ENCODE measurements around the gene PPFIA3.
"Not testable (repeated sequence)": the region's sequence is repeated elsewhere in the genome, so short reads cannot be mapped to it uniquely, and the experiment has no call there.

PPFIA3 gene

DNA sequence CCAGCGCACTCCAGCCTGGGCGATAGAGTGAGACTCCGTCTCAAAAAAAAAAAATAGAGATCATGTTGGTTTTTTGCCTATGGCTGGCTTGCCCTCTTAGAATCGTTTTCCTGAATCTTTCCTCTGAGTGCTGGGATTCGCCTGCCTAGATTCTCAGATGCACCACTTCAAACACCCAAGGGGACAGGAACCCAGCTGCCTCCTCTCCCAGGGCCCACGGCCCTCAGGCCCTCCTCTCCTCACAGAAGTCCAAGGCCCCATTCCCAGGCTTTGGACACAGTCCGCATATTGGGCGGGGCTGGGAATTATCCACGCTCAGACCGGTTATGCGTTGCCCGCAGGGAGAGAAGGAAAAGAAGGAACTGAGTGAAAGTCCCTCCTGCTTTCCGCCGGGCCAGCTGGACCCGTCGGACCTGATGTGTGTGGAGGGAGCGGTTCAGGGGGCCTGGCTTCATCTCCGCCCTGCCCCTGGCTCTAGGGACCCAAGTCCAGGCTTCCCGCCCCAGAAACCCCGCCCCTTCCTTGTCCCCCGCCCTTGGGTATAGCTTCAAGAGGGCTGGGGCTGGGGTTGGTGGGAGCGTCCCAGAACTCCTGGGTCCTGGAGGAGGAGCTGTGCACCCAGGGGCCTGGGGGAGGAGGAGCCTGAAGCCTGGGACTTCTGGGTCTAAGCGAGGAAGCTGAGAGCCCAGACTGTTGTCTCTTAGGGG, 5.8 kb downstream of the PPFIA3 start:
- peak; percentile 57 for DNase-seq (ENCODE audit: low spot score)

DNA sequence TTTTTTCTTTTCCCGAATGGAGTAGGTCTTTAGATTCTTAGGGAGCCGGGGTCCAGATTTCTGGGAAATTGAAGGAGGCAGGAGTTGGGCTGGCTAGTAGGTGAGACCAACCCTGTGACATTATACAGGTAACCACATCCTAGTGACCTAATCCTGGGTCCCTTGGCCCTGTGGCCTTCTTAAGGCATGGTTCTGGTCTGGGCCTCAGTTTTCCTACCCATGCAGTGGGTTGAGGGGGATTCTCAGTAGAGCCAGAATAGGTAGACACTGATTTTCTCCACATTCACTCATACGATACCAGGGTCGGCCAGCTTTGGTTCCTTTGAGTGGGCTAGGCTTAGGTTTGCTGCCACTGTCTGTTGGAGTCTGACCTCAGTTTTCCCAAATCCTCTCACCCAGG, 7.2 kb downstream of the PPFIA3 start:
- DNase-seq (ENCODE audit: low spot score), result no peak

DNA sequence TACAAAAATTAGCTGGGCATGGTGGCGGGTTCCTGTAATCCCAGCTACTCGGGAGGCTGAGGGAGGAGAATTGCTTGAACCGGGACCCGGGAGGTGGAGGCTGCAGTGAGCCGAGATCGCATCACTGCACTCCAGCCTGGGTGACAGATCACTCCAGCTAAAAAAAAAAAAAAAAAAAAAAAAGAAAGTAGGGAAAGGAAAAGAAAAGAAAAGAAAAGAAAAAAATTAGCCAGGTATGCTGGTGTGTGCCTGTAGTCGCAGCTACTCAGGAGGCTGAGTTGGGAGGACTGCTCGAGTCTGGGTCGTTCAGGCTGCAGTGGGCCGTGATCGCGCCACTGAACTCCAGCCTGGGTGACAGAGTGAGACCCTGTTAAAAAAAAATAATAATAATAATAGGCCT, 7.9 kb downstream of the PPFIA3 start:
- DNase-seq (ENCODE audit: low spot score), result not testable (repeated sequence)

DNA sequence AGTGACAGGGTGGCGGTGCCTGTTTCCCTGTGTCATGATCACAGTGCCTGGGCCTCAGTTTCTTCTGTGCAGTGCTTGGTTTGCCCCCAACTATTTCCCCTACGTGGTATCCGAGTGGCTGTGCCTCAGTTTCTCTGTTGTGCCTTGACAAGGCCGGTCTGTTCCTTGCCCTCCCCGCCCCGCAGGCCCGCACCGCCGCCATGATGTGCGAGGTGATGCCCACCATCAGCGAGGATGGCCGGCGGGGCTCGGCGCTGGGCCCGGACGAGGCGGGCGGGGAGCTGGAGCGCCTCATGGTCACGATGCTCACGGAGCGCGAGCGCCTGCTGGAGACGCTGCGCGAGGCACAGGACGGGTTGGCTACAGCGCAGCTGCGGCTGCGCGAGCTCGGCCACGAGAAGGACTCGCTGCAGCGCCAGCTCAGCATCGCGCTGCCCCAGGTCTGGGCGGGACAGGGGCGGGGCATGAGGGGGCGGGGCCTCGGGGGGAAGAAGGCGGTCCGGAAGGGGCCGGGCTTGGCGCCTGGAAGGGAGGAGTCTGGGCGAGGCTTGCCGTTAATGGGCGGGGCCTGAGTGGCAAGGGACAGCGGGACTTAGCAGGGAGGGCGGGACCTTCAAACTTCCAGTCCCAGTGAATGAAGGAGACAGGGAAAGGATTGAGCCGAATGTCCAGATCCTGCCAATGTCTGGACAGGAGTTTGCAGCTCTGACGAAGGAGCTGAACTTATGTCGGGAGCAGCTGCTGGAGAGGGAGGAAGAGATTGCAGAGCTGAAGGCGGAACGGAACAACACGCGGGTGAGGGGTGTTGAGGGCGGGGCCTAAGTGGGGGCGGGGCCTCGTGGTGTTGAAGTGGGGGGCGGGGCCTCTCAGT, 8.6 kb downstream of the PPFIA3 start:
- DNase-seq (ENCODE audit: low spot score), result peak; percentile 98

DNA sequence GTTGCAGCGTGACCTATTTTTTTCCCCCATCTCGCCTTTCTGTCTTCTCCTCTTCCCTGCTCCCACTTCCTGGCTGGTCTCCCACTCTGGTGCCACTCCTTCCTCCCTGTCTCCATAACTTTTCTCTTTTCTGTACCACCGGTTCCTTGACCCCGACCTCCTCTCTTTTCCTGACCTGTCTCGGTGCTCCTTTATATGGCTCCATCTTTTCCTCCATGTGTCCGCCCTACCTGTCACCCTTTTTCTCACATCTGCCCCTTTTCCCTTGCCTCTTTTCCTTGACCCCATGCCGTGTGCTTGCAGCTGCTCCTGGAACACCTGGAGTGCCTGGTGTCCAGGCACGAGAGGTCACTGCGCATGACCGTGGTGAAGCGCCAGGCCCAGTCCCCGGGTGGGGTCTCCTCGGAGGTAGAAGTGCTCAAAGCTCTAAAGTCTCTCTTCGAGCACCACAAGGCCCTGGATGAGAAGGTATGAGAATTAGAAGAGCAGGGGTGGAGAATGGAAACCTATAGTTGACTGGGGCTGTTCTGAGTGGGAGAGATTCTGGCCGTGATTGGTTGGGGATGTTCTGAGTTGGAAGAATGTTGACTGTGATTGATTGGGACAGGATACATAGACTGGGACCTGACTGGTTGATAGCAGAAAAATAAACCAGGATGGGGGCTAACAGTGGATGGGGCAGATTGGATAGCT, 9.3 kb downstream of the PPFIA3 start:
- no peak for DNase-seq (ENCODE audit: low spot score)

DNA sequence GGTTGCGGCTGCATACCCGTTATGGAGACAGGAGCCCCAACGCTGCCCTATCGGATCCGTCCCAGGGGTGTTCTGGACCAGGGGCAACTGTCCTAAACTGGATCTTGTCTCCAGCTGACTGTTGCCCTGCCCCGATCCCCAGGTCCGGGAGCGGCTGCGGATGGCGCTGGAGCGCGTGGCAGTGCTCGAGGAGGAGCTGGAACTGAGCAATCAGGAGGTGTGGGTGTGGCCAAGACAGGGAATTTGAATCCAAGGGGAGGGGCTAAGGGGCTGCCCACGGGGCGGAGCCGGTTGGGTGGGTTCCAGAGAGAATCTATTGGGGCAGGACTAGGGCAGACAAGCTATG, 9.9 kb downstream of the PPFIA3 start:
- no peak for DNase-seq (ENCODE audit: low spot score)

DNA sequence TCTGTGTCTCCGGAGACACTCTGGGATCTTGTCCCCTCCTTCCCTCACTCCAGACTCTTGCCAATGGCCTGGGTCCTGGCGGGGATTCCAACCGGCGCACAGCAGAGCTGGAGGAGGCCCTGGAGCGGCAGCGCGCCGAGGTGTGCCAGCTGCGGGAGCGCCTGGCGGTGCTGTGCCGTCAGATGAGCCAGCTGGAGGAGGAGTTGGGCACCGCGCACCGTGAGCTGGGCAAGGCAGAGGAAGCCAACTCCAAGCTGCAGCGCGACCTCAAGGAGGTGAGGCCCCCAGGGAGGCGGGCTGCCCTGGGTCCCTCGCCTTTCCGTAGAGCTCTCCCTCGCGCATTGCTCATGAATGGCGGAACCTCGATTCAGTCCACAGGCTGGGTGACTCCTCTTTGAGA, 11.0 kb downstream of the PPFIA3 start:
- DNase-seq (ENCODE audit: low spot score), result no peak

DNA sequence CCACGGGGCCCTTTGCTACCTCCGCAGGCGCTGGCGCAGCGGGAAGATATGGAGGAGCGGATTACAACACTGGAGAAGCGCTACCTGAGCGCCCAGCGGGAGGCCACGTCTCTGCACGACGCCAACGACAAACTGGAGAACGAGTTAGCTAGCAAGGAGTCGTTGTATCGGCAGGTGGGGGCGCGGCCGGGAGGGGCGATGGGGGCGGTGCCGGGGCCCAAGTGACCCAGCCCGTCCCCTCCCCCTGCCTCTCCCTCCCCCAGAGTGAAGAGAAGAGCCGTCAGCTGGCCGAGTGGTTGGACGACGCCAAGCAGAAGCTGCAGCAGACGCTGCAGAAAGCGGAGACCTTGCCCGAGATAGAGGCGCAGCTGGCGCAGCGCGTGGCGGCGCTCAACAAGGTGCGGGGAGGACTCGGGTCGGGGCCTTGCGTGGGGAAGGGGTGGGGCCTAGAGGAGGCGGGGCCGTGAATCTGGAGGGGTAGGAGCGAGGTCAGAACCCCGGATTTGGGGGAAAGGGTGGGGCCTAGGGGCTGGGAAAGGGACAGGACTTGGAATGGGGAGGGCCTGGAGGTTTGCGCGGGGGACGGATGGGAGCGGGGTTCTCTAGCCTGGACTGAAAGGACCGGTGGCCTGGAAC, 13.7 kb downstream of the PPFIA3 start:
- DNase-seq (ENCODE audit: low spot score), result no peak

DNA sequence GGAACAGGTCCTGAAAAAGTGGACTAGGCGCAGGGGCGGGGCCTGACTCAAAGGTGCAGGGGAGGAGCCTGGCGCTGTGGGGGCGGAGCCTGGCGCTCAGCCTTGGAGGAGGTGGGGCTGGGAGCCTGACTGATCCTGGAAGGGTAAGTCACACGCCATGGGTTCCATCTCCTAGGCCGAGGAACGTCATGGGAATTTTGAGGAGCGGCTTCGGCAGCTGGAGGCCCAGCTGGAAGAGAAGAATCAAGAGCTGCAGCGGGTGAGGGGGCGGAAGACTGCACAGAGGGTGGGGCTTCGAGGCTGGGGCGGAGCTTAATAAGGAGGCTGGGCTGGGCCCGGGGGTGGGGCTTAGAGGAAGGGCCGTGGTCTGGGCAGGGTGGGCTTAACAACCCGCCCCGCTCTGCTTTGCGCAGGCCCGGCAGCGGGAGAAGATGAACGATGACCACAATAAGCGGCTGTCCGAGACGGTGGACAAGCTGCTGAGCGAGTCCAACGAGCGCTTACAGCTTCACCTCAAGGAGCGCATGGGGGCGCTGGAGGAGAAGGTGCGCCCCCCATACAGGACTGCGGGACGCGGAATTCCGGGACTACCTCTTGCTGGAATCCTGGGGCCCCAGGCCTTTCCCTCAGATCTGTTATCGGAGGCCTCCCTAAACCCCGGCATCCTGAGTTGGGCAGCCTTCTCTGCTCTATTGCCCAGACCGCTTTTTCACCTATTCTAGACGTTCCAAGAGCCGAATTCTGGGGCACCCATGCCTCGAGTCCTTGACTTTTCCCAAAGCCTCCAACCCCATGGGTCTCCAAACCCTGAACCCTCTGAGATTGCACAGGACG, 14.5 kb downstream of the PPFIA3 start:
- no peak for DNase-seq (ENCODE audit: low spot score)

DNA sequence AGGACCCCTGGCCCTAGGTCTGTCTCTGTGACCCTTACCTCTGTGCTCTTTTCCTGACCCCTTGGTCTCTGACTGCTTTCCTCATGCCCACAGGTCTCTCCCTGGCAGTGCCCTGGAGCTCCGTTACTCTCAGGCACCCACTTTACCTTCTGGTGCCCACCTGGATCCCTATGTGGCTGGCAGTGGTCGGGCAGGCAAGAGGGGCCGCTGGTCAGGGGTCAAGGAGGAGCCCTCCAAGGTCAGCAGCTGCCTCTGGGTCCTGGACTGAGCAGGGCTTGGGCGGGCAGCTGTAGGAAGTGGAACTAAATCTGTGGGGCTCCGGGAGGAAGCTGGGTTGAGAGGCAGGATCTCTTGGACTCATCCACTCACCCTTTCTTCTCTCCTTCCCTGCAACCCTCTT, 16.3 kb downstream of the PPFIA3 start:
- DNase-seq (ENCODE audit: low spot score), result no peak

DNA sequence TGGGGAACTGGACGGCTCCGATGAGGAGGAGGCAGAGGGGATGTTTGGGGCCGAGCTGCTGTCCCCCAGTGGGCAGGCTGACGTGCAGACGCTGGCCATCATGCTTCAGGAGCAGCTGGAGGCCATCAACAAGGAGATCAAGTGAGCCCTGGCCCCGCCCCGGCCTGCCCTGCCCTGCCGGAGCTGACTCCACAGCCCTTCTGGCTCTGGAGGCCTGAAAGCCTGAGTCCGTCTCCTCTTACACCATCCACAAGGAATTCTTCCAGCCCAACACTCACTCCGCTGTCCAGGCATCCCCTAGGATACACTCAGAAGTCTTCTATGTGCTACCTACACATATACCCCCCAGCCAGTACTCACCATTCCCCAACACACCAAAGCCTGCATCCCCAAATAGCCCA, 17.4 kb downstream of the PPFIA3 start:
- DNase-seq (ENCODE audit: low spot score), result no peak

DNA sequence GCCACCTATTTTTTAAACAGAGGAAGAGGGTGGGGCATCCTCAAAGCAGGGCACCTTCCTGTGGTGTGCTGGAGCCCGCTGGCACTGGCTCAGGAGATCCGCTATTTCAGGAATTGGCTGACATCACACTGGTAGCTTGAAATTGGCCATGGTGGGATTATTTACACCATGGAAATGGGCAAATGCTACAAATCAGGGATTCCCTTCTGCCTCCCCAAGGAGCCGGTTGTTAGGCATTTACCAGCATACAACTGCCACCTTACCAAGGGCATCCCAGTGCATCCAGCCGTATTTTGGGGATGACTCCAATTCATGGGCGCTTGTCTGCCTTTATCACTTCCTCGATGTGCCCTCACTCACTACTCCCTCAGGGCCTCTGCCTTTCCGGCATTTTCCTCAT, 21.6 kb downstream of the PPFIA3 start:
- no peak for DNase-seq (ENCODE audit: low spot score)

DNA sequence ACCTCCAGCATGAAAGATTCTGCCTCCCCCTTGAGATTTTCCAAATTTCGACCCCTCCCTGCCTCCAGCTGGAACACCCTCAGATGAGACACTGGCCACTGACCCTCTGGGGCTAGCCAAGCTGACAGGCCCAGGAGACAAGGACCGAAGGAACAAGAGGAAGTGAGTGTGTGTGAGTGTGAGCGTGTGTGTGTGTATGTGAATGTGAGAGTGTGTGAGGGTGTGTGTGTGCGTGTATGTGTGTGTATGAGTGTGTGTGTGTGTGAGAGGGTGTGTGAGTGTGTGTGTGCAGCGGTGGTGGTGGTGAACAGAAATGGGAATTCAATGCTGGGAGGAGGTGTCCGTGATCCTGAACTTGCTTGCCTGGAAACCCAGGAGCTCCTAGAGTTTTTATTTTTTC, 22.0 kb downstream of the PPFIA3 start:
- no peak for DNase-seq (ENCODE audit: low spot score)

DNA sequence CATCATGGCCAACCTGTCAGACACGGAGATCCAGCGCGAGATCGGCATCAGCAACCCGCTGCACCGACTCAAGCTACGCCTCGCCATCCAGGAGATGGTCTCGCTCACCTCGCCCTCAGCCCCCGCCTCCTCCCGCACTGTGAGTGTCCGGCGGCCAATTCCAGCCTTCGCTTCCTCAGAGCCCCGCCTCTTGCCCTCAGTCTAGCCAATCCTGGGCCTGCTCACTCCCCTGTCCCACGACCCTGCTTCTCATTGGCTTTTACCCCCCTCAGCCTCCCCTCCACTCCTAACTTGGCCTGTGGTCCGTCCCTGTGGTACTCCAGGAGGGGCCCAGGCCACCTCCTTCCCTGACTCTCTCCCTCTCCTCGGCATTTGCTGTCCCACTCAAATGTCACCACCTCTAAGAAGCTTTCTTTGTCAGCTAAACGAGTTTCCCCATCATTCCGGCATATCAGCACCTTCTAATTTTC, 23.6 kb downstream of the PPFIA3 start:
- peak; percentile 96 for DNase-seq (ENCODE audit: low spot score)

DNA sequence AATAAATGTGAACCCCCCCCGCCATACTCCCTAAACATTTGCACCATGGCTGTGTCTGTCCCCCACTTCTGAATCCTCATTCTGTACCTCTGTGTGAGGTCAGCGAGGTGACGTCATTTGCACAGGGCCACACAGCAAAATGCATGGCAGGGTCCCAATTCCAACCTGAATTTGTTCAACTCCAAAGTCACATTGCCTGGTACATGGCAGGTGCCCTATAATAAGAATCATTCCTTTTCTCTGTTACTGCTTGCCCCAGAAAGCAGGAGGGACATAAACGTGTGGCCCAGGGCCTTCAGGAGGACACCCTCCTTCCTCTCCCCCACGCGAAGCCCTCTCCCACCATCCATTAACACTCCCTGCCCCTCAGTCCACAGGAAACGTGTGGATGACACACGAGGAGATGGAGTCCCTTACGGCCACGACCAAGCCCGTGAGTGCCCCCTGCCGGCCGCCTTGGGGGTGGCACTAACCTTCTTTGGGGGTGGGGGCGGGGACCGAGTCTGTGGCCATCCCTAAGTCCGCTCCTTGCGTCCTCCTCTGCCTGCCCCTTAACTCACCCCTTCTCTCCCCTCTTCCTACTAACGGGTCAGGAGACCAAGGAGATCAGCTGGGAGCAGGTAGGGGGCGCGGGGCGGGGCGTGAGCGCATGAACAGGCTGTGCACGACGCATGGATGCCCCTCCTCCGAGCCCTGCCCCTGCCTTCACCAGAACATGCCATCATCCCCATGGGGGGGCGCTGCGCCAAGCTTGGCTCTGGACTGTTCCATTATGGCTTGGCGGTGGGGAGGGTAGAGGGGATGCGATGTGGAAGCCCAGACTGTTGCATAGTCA, 26.4 kb downstream of the PPFIA3 start:
- peak; percentile 88 for DNase-seq (ENCODE audit: low spot score)

DNA sequence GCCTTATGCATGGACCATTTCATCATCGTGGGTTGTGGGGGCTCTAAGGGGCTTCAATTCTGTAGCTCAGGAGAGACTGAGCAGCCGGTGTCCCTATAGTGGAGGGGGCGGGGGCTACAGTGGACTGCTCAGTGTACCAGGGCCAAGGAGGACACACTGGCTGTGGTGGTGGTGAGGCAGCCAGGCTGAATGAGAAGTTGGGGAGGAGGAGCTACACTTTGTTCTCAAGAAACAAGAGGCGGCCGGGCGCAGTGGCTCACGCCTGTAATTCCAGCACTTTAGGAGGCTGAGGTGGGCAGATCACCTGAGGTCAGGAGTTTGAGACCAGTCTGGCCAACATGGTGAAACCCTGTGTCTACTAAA, 27.0 kb downstream of the PPFIA3 start:
- DNase-seq (ENCODE audit: low spot score), result not testable (repeated sequence)

DNA sequence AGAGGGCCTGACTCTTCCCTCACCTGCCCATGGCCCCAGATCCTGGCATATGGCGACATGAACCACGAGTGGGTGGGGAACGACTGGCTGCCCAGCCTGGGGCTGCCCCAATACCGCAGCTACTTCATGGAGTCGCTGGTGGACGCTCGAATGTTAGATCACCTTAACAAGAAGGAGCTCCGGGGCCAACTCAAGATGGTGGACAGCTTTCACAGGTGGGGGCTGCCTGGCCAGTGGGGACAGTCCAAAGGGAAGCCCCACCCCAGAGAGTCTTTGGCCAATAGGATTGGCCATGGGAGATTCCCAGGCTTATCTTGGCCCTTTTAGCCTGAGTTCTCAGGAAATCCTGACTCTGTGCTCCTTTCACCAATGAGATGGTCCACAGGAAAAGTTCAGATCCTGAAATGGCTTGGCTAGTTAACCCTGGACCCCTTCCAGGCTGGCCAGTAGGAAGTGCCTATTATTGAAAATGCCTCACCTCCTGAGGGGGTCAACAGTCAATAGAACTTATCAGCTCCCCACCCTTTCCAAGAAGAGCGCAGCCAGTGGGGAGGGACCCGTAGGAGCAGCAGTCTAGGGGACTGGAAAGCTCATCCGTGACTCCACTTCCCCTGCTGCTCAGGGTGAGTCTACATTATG, 28.8 kb downstream of the PPFIA3 start:
- peak; percentile 48 for DNase-seq (ENCODE audit: low spot score)

DNA sequence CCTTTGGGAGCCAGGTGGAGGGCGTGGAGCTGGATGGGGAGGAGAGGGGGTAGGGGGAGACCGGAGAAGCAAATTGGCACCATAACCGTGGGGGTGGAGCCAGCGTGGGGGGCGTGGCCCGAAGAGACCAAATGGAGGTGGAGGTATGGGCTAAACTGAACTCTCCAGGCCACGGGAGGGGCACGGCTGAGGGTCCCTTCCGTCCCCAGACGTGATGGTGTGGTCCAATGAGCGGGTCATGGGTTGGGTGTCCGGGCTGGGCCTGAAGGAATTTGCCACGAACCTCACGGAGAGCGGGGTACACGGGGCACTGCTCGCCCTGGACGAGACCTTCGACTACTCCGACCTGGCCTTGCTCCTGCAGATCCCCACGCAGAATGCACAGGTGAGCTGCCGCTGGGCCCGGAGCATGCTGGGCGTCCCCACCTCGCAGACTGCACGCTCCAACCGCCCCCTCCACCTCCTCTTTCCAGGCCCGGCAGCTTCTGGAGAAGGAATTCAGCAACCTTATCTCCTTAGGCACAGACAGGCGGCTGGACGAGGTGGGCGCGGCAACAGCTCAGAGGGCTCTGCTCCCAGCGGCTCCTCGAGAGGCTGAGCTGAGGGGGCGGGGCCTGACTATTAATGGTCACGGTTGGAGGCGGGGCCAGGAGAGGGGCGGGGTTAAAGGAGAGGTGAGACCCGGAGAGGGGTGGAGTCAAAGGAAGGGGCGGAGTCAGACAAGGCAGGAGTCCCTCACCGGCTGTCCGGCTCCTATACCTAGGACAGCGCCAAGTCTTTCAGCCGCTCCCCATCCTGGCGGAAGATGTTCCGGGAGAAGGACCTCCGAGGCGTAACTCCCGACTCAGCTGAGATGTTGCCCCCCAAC, 29.7 kb downstream of the PPFIA3 start:
- DNase-seq (ENCODE audit: low spot score), result peak; percentile 99

DNA sequence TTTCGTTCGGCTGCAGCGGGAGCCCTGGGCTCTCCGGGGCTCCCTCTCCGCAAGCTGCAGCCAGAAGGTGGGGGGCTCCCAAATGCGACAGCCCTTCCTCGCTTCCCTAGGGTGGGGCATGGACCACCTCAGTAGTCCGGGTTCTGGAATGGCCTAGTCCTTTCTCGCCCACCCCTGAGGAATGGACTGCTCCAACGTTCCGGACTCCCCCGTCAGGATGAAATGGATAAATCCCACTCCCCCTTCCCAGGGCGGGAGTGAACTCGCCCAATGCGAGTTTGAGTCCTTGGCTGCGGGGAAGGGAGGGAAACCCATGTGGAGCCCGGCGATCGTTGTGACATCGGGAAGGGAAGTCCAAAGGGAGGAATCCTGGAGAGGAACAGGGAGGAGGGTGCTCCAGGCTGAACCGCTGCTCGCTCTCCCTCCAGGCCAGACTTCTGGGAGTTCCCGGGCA, 30.3 kb downstream of the PPFIA3 start:
- peak; percentile 86 for DNase-seq (ENCODE audit: low spot score)

All from cerebellar cortex (tissue), 1 donor.